Measurements from ENCODE around the gene FHOD3.

- no peak for TF ChIP-seq CTCF (IDR thresholded peaks at IDR 0.05)
- no peak for TF ChIP-seq POLR2AphosphoS5 (IDR thresholded peaks at IDR 0.05; ENCODE audit: low read depth, low read length)
- TF ChIP-seq REST (IDR thresholded peaks at IDR 0.05; ENCODE audit: insufficient read depth in 1 of 2, low read depth in 2 of 2, low read length in 1 of 2): no peak
Observed at GRCh38 chr18:36650266-36650665, 352.8 kb downstream of the FHOD3 start.

Data from Panc1 (cell line).